ENCODE results near the gene SMIM33.

DNA sequence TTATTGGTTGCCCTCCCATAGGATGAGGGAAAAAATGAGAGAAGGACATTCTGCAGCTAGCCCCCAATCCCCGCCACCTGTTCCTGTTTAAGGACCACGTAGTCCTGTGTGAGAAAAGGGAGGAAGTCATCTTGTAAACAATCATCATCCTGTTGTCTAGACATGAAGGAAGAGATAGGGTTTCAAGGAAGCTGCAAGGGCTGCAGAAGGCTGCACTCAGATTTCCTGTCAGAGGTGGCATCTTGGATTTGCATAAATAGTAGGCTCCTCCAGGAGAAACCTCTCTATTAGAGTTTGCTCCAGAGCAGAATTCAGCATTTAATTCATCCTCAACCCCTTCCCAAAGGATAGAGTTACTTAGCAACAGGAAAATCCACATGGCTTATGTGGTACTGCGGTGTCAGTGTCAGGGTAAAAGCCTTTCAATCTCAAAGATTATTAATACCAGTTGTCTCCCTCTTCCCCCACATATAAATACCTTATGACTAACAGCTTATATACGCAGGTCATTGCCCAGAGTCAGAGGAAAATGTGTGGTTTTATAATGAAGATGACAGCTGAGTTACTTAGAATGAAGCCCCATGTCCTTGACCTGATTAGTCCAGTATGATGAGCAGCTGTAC, 26.9 kb upstream of the SMIM33 start:
- TF ChIP-seq POLR2A (IDR thresholded peaks at IDR 0.05) = no peak
- TF ChIP-seq, protein P1, sequence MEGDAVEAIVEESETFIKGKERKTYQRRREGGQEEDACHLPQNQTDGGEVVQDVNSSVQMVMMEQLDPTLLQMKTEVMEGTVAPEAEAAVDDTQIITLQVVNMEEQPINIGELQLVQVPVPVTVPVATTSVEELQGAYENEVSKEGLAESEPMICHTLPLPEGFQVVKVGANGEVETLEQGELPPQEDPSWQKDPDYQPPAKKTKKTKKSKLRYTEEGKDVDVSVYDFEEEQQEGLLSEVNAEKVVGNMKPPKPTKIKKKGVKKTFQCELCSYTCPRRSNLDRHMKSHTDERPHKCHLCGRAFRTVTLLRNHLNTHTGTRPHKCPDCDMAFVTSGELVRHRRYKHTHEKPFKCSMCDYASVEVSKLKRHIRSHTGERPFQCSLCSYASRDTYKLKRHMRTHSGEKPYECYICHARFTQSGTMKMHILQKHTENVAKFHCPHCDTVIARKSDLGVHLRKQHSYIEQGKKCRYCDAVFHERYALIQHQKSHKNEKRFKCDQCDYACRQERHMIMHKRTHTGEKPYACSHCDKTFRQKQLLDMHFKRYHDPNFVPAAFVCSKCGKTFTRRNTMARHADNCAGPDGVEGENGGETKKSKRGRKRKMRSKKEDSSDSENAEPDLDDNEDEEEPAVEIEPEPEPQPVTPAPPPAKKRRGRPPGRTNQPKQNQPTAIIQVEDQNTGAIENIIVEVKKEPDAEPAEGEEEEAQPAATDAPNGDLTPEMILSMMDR (IDR thresholded peaks at IDR 0.05) = no peak
